ENCODE results near the gene NPNT. TPM values are rescaled to one million over a fixed set of nuclear protein-coding genes. Genes with fewer than 3 reads are reported as not detected.

The NPNT gene
- total and polyA plus RNA-seq, 7 experiments from 2014 or later: not detected

DNA sequence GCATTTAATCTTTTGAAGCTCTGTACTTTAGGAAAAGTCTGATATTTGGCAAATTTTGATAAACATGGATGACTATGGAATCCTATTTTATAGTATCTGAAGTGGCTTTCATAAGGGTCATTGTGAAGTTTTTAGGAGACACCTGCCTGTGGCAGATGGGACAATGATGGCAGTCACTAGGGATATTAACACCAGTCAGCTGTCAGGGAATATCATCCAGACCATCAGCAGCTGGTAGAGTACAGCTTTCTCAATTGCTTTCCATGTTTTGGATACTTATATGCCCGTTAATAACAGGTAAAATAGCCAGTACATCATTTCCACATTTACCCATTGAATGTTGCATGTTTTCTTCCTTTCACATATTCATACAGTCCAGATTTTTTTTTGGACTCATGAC, 39.1 kb downstream of the NPNT start:
- intact Hi-C loops (cut with micrococcal nuclease): no loop called here

GRCh38 chr4:105936901-105937300, 41.6 kb downstream of the NPNT start:
- H3K27ac ChIP-seq (ENCODE audit: low read depth, low read length): no peak overlapping the region
- intact Hi-C loops (cut with micrococcal nuclease): no loop called here
- DNase-seq (no peak), ATAC-seq (no peak)
- no peak overlapping the region for H3K27ac Mint-ChIP-seq
- CTCF ChIA-PET: no interaction called here
- H3K27me3 Mint-ChIP-seq: peaks cover 0 to 19% (median 3%) of the 10 kb centered on the region in 5 donors
- H3K36me3 ChIP-seq (ENCODE audit: control insufficient read depth in 2 of 3, insufficient read depth in 3 of 3, low read length in 3 of 3): no peaks in the 10 kb centered on the region
- H3K36me3 Mint-ChIP-seq: no peaks in the 10 kb centered on the region
- H3K4me1 ChIP-seq (ENCODE audit: control insufficient read depth in 2 of 2, insufficient read depth in 2 of 2, low read length in 2 of 2): no peaks in the 10 kb centered on the region
- no peaks in the 10 kb centered on the region for H3K4me1 Mint-ChIP-seq
- H3K4me3 ChIP-seq (ENCODE audit: low read length): no peak overlapping the region
- H3K9me3 Mint-ChIP-seq: peaks cover 0 to 3% (median 0%) of the 10 kb centered on the region in 11 donors
- no peaks in the 10 kb centered on the region for H3K27me3 ChIP-seq (ENCODE audit: control insufficient read depth in 2 of 2, insufficient read depth in 2 of 2, low read length in 2 of 2)
- POLR2A ChIA-PET: interaction anchor here (0.7 kb wide), 1 partner anchor 61 kb away, joined by 3 read pairs; no protein-coding TSS in a partner anchor
- no peaks in the 10 kb centered on the region for H3K9me3 ChIP-seq (ENCODE audit: control insufficient read depth in 2 of 3, low read length in 3 of 3)
- H3K4me3 Mint-ChIP-seq: no peak overlapping the region

More for the DNA sequence above, 39.1 kb downstream of the NPNT start:
- no peak for DNase-seq
- peaks cover 0 to 17% (median 0%) of the 10 kb centered on the region in 5 donors for H3K27me3 Mint-ChIP-seq
- POLR2A ChIA-PET: interaction anchor here (0.7 kb wide), 1 partner anchor 9 kb away, joined by 3 read pairs; no protein-coding TSS in a partner anchor
- Histone ChIP-seq H3K36me3 (ENCODE audit: control insufficient read depth in 2 of 3, insufficient read depth in 3 of 3, low read length in 3 of 3) (no peaks in the 10 kb centered on the region), H3K4me1 (ENCODE audit: control insufficient read depth in 2 of 2, insufficient read depth in 2 of 2, low read length in 2 of 2) (no peaks in the 10 kb centered on the region), H3K27me3 (ENCODE audit: control insufficient read depth in 2 of 2, insufficient read depth in 2 of 2, low read length in 2 of 2) (no peaks in the 10 kb centered on the region), H3K4me3 (ENCODE audit: low read length) (no peak overlapping the region), H3K27ac (ENCODE audit: low read depth, low read length) (no peak overlapping the region), H3K9me3 (ENCODE audit: control insufficient read depth in 2 of 3, low read length in 3 of 3) (no peaks in the 10 kb centered on the region)
- CTCF ChIA-PET: no interaction called here
- H3K27ac Mint-ChIP-seq: no peak overlapping the region
- H3K4me3 Mint-ChIP-seq: no peak overlapping the region
- H3K4me1 Mint-ChIP-seq: no peaks in the 10 kb centered on the region
- no peak for ATAC-seq
- H3K9me3 Mint-ChIP-seq: no peaks in the 10 kb centered on the region
- H3K36me3 Mint-ChIP-seq: no peaks in the 10 kb centered on the region

DNA sequence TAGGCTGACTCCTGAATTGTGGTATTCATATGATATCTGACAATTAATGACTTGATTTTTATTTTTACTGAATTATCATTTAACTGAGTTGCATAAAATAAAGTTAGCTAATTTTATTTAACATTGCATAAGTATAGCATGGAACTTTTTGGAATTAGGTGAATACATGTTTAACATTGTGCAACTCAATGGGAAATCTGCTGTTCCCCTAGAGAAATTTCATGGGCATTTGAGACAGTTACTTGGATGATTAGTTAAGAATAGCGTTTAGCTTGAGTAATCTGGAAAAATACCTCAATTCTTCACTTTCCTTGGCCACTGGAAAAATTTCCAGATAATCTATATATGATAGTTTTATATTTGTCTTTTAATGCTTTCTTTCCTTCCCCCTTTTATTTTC, 42.5 kb downstream of the NPNT start:
- ATAC-seq (no peak), DNase-seq (no peak)
- Histone ChIP-seq H3K4me3 (ENCODE audit: low read length) (no peak overlapping the region), H3K27me3 (ENCODE audit: control insufficient read depth in 2 of 2, insufficient read depth in 2 of 2, low read length in 2 of 2) (no peaks in the 10 kb centered on the region), H3K4me1 (ENCODE audit: control insufficient read depth in 2 of 2, insufficient read depth in 2 of 2, low read length in 2 of 2) (no peaks in the 10 kb centered on the region), H3K9me3 (ENCODE audit: control insufficient read depth in 2 of 3, low read length in 3 of 3) (no peaks in the 10 kb centered on the region), H3K36me3 (ENCODE audit: control insufficient read depth in 2 of 3, insufficient read depth in 3 of 3, low read length in 3 of 3) (no peaks in the 10 kb centered on the region), H3K27ac (ENCODE audit: low read depth, low read length) (no peak overlapping the region)
- intact Hi-C loops (cut with micrococcal nuclease): no loop called here
- Mint-ChIP-seq H3K4me1 (no peaks in the 10 kb centered on the region), H3K27ac (no peak overlapping the region), H3K27me3 (peaks cover 0 to 12% (median 2%) of the 10 kb centered on the region in 5 donors), H3K36me3 (no peaks in the 10 kb centered on the region), H3K4me3 (no peak overlapping the region), H3K9me3 (peaks cover 0 to 3% (median 0%) of the 10 kb centered on the region in 11 donors)
- CTCF ChIA-PET: no interaction called here
- POLR2A ChIA-PET: no interaction called here

DNA sequence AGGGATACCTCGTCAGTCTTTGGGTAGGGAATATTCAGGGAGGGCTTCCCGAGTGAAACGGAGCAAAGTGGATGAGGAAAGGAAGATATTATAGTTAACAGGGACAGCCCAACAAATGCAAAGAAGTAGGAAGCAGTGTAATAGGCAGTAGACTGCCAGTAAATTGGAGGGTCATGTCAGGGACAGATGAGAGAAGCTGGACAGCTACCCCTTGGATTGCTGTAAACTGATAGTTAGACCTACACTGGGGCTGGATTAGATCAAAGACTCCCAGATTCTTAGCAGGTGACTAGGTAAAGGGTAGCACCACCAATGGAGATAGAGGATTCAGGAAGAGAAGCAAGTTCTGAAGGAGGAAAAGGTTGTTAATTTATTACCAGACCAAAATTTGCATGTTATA, 48.0 kb downstream of the NPNT start:
- ChIA-PET CTCF (no interaction called here), POLR2A (no interaction called here)
- Histone ChIP-seq H3K9me3 (ENCODE audit: control insufficient read depth in 2 of 3, low read length in 3 of 3) (no peaks in the 10 kb centered on the region), H3K27ac (ENCODE audit: low read depth, low read length) (no peak overlapping the region), H3K36me3 (ENCODE audit: control insufficient read depth in 2 of 3, insufficient read depth in 3 of 3, low read length in 3 of 3) (no peaks in the 10 kb centered on the region), H3K4me1 (ENCODE audit: control insufficient read depth in 2 of 2, insufficient read depth in 2 of 2, low read length in 2 of 2) (no peaks in the 10 kb centered on the region), H3K27me3 (ENCODE audit: control insufficient read depth in 2 of 2, insufficient read depth in 2 of 2, low read length in 2 of 2) (no peaks in the 10 kb centered on the region), H3K4me3 (ENCODE audit: low read length) (no peak overlapping the region)
- Mint-ChIP-seq H3K27ac (no peak overlapping the region), H3K36me3 (no peaks in the 10 kb centered on the region), H3K9me3 (peaks cover 0 to 14% (median 6%) of the 10 kb centered on the region in 11 donors), H3K4me3 (no peak overlapping the region), H3K4me1 (no peaks in the 10 kb centered on the region), H3K27me3 (peaks cover 0 to 11% (median 4%) of the 10 kb centered on the region in 5 donors)
- ATAC-seq (no peak), DNase-seq (no peak)
- intact Hi-C loops (cut with micrococcal nuclease): no loop called here

DNA sequence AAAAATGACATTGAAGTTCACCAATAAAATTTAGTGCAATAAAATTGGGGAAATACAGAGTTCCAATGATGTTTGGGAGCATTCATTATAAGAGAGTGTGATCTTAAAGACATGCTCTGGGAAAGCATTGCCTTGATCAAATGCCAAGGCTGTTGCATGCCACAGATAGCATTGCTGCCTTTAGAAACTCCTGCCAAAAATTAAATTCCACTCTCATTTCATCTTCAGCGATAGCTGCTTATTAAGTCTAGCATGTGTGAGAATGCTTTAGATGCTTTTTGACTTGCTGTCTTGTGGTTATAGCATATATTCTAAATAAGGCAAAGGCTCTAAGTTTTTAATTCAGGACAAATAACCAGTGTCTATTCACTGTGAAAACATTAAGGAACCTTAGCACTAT, 49.3 kb downstream of the NPNT start:
- no peaks in the 10 kb centered on the region for H3K4me1 Mint-ChIP-seq
- no peak overlapping the region for H3K4me3 Mint-ChIP-seq
- Histone ChIP-seq H3K4me3 (ENCODE audit: low read length) (no peak overlapping the region), H3K27ac (ENCODE audit: low read depth, low read length) (no peak overlapping the region), H3K36me3 (ENCODE audit: control insufficient read depth in 2 of 3, insufficient read depth in 3 of 3, low read length in 3 of 3) (no peaks in the 10 kb centered on the region), H3K27me3 (ENCODE audit: control insufficient read depth in 2 of 2, insufficient read depth in 2 of 2, low read length in 2 of 2) (no peaks in the 10 kb centered on the region), H3K9me3 (ENCODE audit: control insufficient read depth in 2 of 3, low read length in 3 of 3) (no peaks in the 10 kb centered on the region), H3K4me1 (ENCODE audit: control insufficient read depth in 2 of 2, insufficient read depth in 2 of 2, low read length in 2 of 2) (no peaks in the 10 kb centered on the region)
- no peak for DNase-seq
- ChIA-PET POLR2A (no interaction called here), CTCF (no interaction called here)
- no peaks in the 10 kb centered on the region for H3K36me3 Mint-ChIP-seq
- H3K9me3 Mint-ChIP-seq: peaks cover 0 to 14% (median 7%) of the 10 kb centered on the region in 11 donors
- no peak for ATAC-seq
- no peak overlapping the region for H3K27ac Mint-ChIP-seq
- H3K27me3 Mint-ChIP-seq: peaks cover 0 to 8% (median 4%) of the 10 kb centered on the region in 5 donors
- intact Hi-C loops (cut with micrococcal nuclease): no loop called here

DNA sequence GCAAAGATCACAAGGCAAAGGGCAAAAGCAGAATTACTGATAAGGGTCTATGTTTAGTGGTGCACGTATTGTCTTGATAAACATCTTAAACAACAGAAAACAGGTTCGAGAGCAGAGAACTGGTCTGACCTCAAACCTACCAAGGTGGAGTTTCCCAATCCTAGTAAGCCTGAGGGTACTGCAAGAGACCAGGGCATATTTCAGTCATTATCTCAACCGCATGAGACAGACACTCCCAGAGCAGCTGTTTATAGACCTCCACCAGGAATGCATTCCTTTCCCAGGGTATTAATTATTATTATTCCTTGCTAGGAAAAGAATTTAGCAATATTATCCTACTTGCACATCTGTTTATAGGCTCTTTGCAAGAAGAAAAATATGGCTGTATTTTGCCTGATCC, 51.5 kb downstream of the NPNT start:
- Mint-ChIP-seq H3K27ac (no peak overlapping the region), H3K9me3 (peaks cover 0 to 14% (median 7%) of the 10 kb centered on the region in 11 donors), H3K36me3 (no peaks in the 10 kb centered on the region), H3K27me3 (peaks cover 0 to 4% (median 0%) of the 10 kb centered on the region in 5 donors), H3K4me3 (no peak overlapping the region), H3K4me1 (no peaks in the 10 kb centered on the region)
- no peak for DNase-seq
- intact Hi-C loops (cut with micrococcal nuclease): no loop called here
- no peak for ATAC-seq
- no peaks in the 10 kb centered on the region for H3K9me3 ChIP-seq (ENCODE audit: control insufficient read depth in 2 of 3, low read length in 3 of 3)
- H3K27me3 ChIP-seq (ENCODE audit: control insufficient read depth in 2 of 2, insufficient read depth in 2 of 2, low read length in 2 of 2): no peaks in the 10 kb centered on the region
- ChIA-PET POLR2A (no interaction called here), CTCF (no interaction called here)
- H3K27ac ChIP-seq (ENCODE audit: low read depth, low read length): no peak overlapping the region
- no peak overlapping the region for H3K4me3 ChIP-seq (ENCODE audit: low read length)
- H3K4me1 ChIP-seq (ENCODE audit: control insufficient read depth in 2 of 2, insufficient read depth in 2 of 2, low read length in 2 of 2): no peaks in the 10 kb centered on the region
- no peaks in the 10 kb centered on the region for H3K36me3 ChIP-seq (ENCODE audit: control insufficient read depth in 2 of 3, insufficient read depth in 3 of 3, low read length in 3 of 3)

DNA sequence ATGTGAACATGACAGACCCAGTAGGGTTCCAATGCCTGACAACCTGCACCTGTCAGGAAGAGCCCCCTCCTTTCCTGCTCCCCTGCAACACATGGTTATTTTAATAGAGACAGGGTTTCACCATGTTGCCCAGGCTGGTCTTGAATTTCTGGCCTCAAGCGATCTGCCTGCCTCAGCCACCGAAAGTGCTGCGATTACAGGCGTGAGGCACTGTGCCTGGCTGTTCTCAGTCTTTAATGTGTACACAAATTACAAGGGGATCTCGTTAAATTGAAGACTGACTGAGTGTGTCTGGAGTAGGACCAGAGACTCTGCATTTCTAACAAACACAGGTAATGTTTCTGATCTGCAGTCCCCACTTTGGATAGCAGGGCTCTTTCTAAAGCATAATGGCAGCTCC, 55.4 kb downstream of the NPNT start:
- Histone ChIP-seq H3K9me3 (ENCODE audit: control insufficient read depth in 2 of 3, low read length in 3 of 3) (no peaks in the 10 kb centered on the region), H3K27me3 (ENCODE audit: control insufficient read depth in 2 of 2, insufficient read depth in 2 of 2, low read length in 2 of 2) (no peaks in the 10 kb centered on the region), H3K4me1 (ENCODE audit: control insufficient read depth in 2 of 2, insufficient read depth in 2 of 2, low read length in 2 of 2) (no peaks in the 10 kb centered on the region), H3K4me3 (ENCODE audit: low read length) (no peak overlapping the region), H3K27ac (ENCODE audit: low read depth, low read length) (no peak overlapping the region), H3K36me3 (ENCODE audit: control insufficient read depth in 2 of 3, insufficient read depth in 3 of 3, low read length in 3 of 3) (no peaks in the 10 kb centered on the region)
- no peak overlapping the region for H3K4me3 Mint-ChIP-seq
- ChIA-PET CTCF (no interaction called here), POLR2A (no interaction called here)
- no peaks in the 10 kb centered on the region for H3K4me1 Mint-ChIP-seq
- no peaks in the 10 kb centered on the region for H3K36me3 Mint-ChIP-seq
- peaks cover 0 to 7% (median under 1%) of the 10 kb centered on the region in 5 donors for H3K27me3 Mint-ChIP-seq
- H3K9me3 Mint-ChIP-seq: peaks cover 0 to 14% (median 7%) of the 10 kb centered on the region in 11 donors
- intact Hi-C loops (cut with micrococcal nuclease): no loop called here
- ATAC-seq: no peak
- DNase-seq: no peak
- H3K27ac Mint-ChIP-seq: no peak overlapping the region
